ENCODE data around the gene COX7B2.

- TF ChIP-seq PBX3 (IDR thresholded peaks at IDR 0.05) (no peak), HOXB5 (CRISPR knock-in tag; IDR thresholded peaks at IDR 0.05) (no peak), CTCF (IDR thresholded peaks at IDR 0.05) (no peak)
Measured at GRCh38 chr4:46922205-46922604, 13.2 kb upstream of the COX7B2 start.
